Liver (tissue), 3 donors: ENCODE measurements around the gene FAM83D.
A peak's percentile ranks its signal among the peaks of the same experiment; 100 is the strongest.

Experiments
- CTCF ChIP-seq: fragments of 150-350 bp; IDR thresholded peaks from 2 replicates; pipeline ENCODE4 v1.5.1; 2017; ENCODE audit warnings: improper control_type of control experiment, low read depth, low read length; ENCODE audit not compliant: missing input control
- EGR1 ChIP-seq, 2 donors: IDR thresholded peaks; 2 replicates each; pipeline ENCODE4 v1.6.1; 2016 to 2018; ENCODE audit warnings: antibody characterized with exemption in 2 of 2, low read depth in 2 of 2
- FOXA1 ChIP-seq: IDR thresholded peaks from 2 replicates; pipeline ENCODE4 v1.6.1; 2016; ENCODE audit warnings: antibody characterized with exemption
- HNF4A ChIP-seq, 2 donors: conservative IDR thresholded peaks; 2 replicates each; pipeline ENCODE4 v1.6.1; 2016; ENCODE audit warnings: antibody characterized with exemption in 2 of 2, mild to moderate bottlenecking in 2 of 2
- REST ChIP-seq: IDR thresholded peaks from 2 replicates; pipeline ENCODE4 v1.6.1; 2016; ENCODE audit warnings: antibody characterized with exemption, mild to moderate bottlenecking
- SP1 ChIP-seq: IDR thresholded peaks from 2 replicates; pipeline ENCODE4 v1.6.1; 2018; ENCODE audit warnings: antibody characterized with exemption, mild to moderate bottlenecking
- TAF1 ChIP-seq: conservative IDR thresholded peaks from 2 replicates; pipeline ENCODE4 v1.6.1; 2016; ENCODE audit warnings: antibody characterized with exemption, mild to moderate bottlenecking
- YY1 ChIP-seq: IDR thresholded peaks from 2 replicates; pipeline ENCODE4 v1.6.1; 2016; ENCODE audit warnings: antibody characterized with exemption, mild to moderate bottlenecking
- ZBTB33 ChIP-seq: IDR thresholded peaks from 2 replicates; pipeline ENCODE4 v1.6.1; 2016; ENCODE audit warnings: antibody characterized with exemption
- TF ChIP-seq, protein P1 (sequence below): IDR thresholded peaks from 2 replicates; pipeline ENCODE4 v1.6.1; 2016; ENCODE audit warnings: antibody characterized with exemption
- TF ChIP-seq, protein P2 (sequence below): IDR thresholded peaks from 2 replicates; pipeline ENCODE4 v1.6.1; 2016; ENCODE audit warnings: antibody characterized with exemption
- donor health status: healthy.
- donor health status: healthy.

GRCh38 chr20:38915355-38915754 is 10.9 kb upstream of the FAM83D start:
- TF ChIP-seq YY1, result no peak
- no peak for TF ChIP-seq EGR1 (IDR thresholded peaks at IDR 0.05; ENCODE audit: low read depth in 2 of 2)
- no peak for TF ChIP-seq CTCF
- TF ChIP-seq, protein P1, sequence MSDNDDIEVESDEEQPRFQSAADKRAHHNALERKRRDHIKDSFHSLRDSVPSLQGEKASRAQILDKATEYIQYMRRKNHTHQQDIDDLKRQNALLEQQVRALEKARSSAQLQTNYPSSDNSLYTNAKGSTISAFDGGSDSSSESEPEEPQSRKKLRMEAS, result no peak
- no peak for TF ChIP-seq REST
- no peak for TF ChIP-seq TAF1
- TF ChIP-seq, protein P2, sequence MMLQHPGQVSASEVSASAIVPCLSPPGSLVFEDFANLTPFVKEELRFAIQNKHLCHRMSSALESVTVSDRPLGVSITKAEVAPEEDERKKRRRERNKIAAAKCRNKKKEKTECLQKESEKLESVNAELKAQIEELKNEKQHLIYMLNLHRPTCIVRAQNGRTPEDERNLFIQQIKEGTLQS, result no peak
- TF ChIP-seq HNF4A (conservative IDR thresholded peaks at IDR 0.05), result peak; percentile 57 to 59
- no peak for TF ChIP-seq ZBTB33
- TF ChIP-seq SP1, result no peak
- no peak for TF ChIP-seq FOXA1
